Stimulated activated CD8-positive, alpha-beta memory T cell treated with anti-CD3 and anti-CD28 coated beads, Interleukin-7, amount 100 ng/mL, for 4 hours (primary cell): ENCODE data around the gene ERICH4.
"Not testable (repeated sequence)": the region's sequence is repeated elsewhere in the genome, so short reads cannot be mapped to it uniquely, and the experiment has no call there.

Source experiments
- DNase-seq, 2 donors: peaks; one replicate each; pipeline ENCODE4 v3.0.0-alpha.2; 2020; ENCODE audit warnings: low read depth in 2 of 2

ERICH4 gene

GRCh38 chr19:41478875-41479756, 36.2 kb downstream of the ERICH4 start:
- no peak for DNase-seq

GRCh38 chr19:41479757-41480191, 36.8 kb downstream of the ERICH4 start:
- no peak for DNase-seq

- no peak for DNase-seq
These were observed 37.4 kb downstream of the ERICH4 start for GRCh38 chr19:41480336-41480735.

GRCh38 chr19:41484822-41485221, 41.9 kb downstream of the ERICH4 start:
- DNase-seq, result no peak

- not testable (repeated sequence) for DNase-seq
These were observed 44.0 kb downstream of the ERICH4 start for GRCh38 chr19:41486953-41487352.

GRCh38 chr19:41492843-41493242, 49.9 kb downstream of the ERICH4 start:
- DNase-seq, result no peak
